Left colon (tissue), 2 donors: ENCODE results near the gene A4GALT. TPM values are rescaled to one million over a fixed set of nuclear protein-coding genes. Genes with fewer than 3 reads are reported as not detected.
"Not testable (repeated sequence)": the region's sequence is repeated elsewhere in the genome, so short reads cannot be mapped to it uniquely, and the experiment has no call there.

Experiments
- ATAC-seq: fragments of 200-7000 bp; cut with Tn5 transposase; one replicate; pipeline ENCODE4 v1.9.1; 2020; ENCODE audit warnings: mild to moderate bottlenecking, moderate library complexity
- DNase-seq, 2 donors: peaks; one replicate each; pipeline ENCODE4 v3.0.0-alpha.2; 2020
- intact Hi-C, 2 donors: fragments of 100-400 bp; cut with DNase I in 1 of 2; cut with micrococcal nuclease in 1 of 2; formaldehyde crosslinking; loops; one replicate each; pipeline versions ENCODE4 v1.11.2 to v1.14.0; 2022; cut with DNase I, micrococcal nuclease
- total RNA-seq, 2 donors: library from RNA; stranded (reverse); fragmentation: NEBNext Ultra II Directional; extraction: Animal tissue kit (Norgen Biotek cat#: 25700); gene quantifications; one replicate each; pipeline ENCODE4 v1.2.1, GENCODE V29; 2021
- donor health status: DM: no; HTN: no; CAD: no.
- donor health status: DM: yes; HTN: yes; CAD: no.

Gene A4GALT
- total RNA-seq, 2 donors from 2014 or later = 5.1 to 6.3 TPM

GRCh38 chr22:42692239-42693054 lies 28.2 kb downstream of the A4GALT start:
- intact Hi-C loops = no loop called here
- no peak for ATAC-seq
- DNase-seq = no peak

GRCh38 chr22:42691440-42691839 lies 29.2 kb downstream of the A4GALT start:
- ATAC-seq (no peak), DNase-seq (no peak)
- intact Hi-C loops = no loop called here

GRCh38 chr22:42688241-42689211 lies 32.1 kb downstream of the A4GALT start:
- intact Hi-C loops = no loop called here
- peak; percentile 55 to 84 for DNase-seq
- ATAC-seq = peak; percentile 64

- DNase-seq = no peak
- no peak for ATAC-seq
- intact Hi-C loops = no loop called here
These were observed 33.7 kb downstream of the A4GALT start for GRCh38 chr22:42686756-42687491.

GRCh38 chr22:42685941-42686653 lies 34.6 kb downstream of the A4GALT start:
- DNase-seq = peak in 1 of 2 donors; percentile 55
- intact Hi-C loops = no loop called here
- peak; percentile 42 for ATAC-seq

- intact Hi-C loops = no loop called here
- no peak for DNase-seq
- ATAC-seq = no peak
These were observed 36.0 kb downstream of the A4GALT start for GRCh38 chr22:42684462-42685195.

GRCh38 chr22:42683578-42684283 lies 36.9 kb downstream of the A4GALT start:
- peak; percentile 5 for ATAC-seq
- DNase-seq = peak; percentile 44 to 67
- intact Hi-C loops = no loop called here

- ATAC-seq (peak; percentile 77), DNase-seq (no peak)
- intact Hi-C loops = no loop called here
These were observed 38.4 kb downstream of the A4GALT start for GRCh38 chr22:42682113-42682851.

GRCh38 chr22:42680648-42681047 lies 40.0 kb downstream of the A4GALT start:
- DNase-seq (no peak), ATAC-seq (no peak)
- intact Hi-C loops = no loop called here

GRCh38 chr22:42679691-42680090 lies 41.0 kb downstream of the A4GALT start:
- DNase-seq (no peak), ATAC-seq (no peak)
- intact Hi-C loops = no loop called here

- no peak for DNase-seq
- intact Hi-C loops = no loop called here
- ATAC-seq = no peak
These were observed 41.8 kb downstream of the A4GALT start for GRCh38 chr22:42678894-42679293.

GRCh38 chr22:42677936-42678335 lies 42.7 kb downstream of the A4GALT start:
- DNase-seq, ATAC-seq, intact Hi-C loops: not testable (repeated sequence)

GRCh38 chr22:42676059-42676607 lies 44.5 kb downstream of the A4GALT start:
- intact Hi-C loops = no loop called here
- DNase-seq = no peak
- ATAC-seq = no peak

GRCh38 chr22:42673898-42674401 lies 46.7 kb downstream of the A4GALT start:
- peak; percentile 23 for ATAC-seq
- intact Hi-C loops = no loop called here
- no peak for DNase-seq

GRCh38 chr22:42673071-42673470 lies 47.6 kb downstream of the A4GALT start:
- ATAC-seq, intact Hi-C loops, DNase-seq: not testable (repeated sequence)
